Naive thymus-derived CD4-positive, alpha-beta T cell (primary cell): ENCODE measurements around the gene RIMKLA. TPM values are rescaled to one million over a fixed set of nuclear protein-coding genes. Genes with fewer than 3 reads are reported as not detected.

Experiments
- ATAC-seq: fragments of 150-1000 bp; cut with Tn5 transposase; 2 replicates; pipeline ENCODE4 v1.10.0; 2021; ENCODE audit warnings: mild to moderate bottlenecking, moderate library complexity
- CTCF ChIA-PET: fragments of 350-600 bp; sonication (Branson Sonifier 250); formaldehyde crosslinking; loops from one replicate; lab custom pipeline; 2021; ENCODE audit warnings: antibody characterized with exemption; lab: Charles Lee
- POLR2A ChIA-PET: fragments of 350-600 bp; sonication (Branson Sonifier 250); formaldehyde crosslinking; loops from one replicate; lab custom pipeline; 2021; ENCODE audit warnings: antibody characterized with exemption, inconsistent platforms; lab: Charles Lee
- DNase-seq, 9 donors: peaks; one replicate each; pipeline versions ENCODE4 v3.0.0 to v3.0.0-alpha.2; 2020 to 2022; ENCODE audit warnings: mixed read lengths in 1 of 9
- H3K27ac ChIP-seq: one replicate; pipeline ENCODE4 v1.7.0; 2013; ENCODE audit warnings: mild to moderate bottlenecking, low read depth, low read length, moderate library complexity
- H3K27me3 ChIP-seq, 2 donors: one replicate each; pipeline ENCODE4 v1.7.0; 2013; ENCODE audit warnings: low read length in 2 of 2, mild to moderate bottlenecking in 2 of 2, moderate library complexity in 2 of 2; ENCODE audit not compliant: control insufficient read depth in 2 of 2, insufficient read depth in 2 of 2
- H3K36me3 ChIP-seq, 3 experiments: 1 replicate in 2 of 3; 2 replicates in 1 of 3; pipeline ENCODE4 v1.7.0; 2013; ENCODE audit warnings: low read length in 3 of 3, mild to moderate bottlenecking in 3 of 3, moderate library complexity in 1 of 3; ENCODE audit not compliant: insufficient read depth in 3 of 3, control insufficient read depth in 2 of 3
- H3K4me1 ChIP-seq, 2 donors: one replicate each; pipeline ENCODE4 v1.7.0; 2013; ENCODE audit warnings: low read length in 2 of 2, mild to moderate bottlenecking in 2 of 2, moderate library complexity in 1 of 2; ENCODE audit not compliant: control insufficient read depth in 2 of 2, insufficient read depth in 2 of 2
- H3K4me3 ChIP-seq: 2 replicates; pipeline ENCODE4 v1.7.0; 2013; ENCODE audit warnings: mild to moderate bottlenecking, low read length
- H3K9me3 ChIP-seq, 3 experiments: 1 replicate in 2 of 3; 2 replicates in 1 of 3; pipeline ENCODE4 v1.7.0; 2013; ENCODE audit warnings: low read length in 3 of 3; ENCODE audit not compliant: control insufficient read depth in 2 of 3
- H3K27ac Mint-ChIP-seq, 9 donors: one replicate each; pipeline ENCODE4 v1.8.0; 2020 to 2022; ENCODE audit warnings: mixed read lengths in 9 of 9, mild to moderate bottlenecking in 8 of 9, moderate library complexity in 5 of 9, inconsistent platforms in 2 of 9
- H3K27me3 Mint-ChIP-seq, 5 donors: one replicate each; pipeline ENCODE4 v1.8.0; 2021 to 2022; ENCODE audit warnings: mixed read lengths in 5 of 5, mild to moderate bottlenecking in 1 of 5
- H3K36me3 Mint-ChIP-seq, 5 donors: one replicate each; pipeline ENCODE4 v1.8.0; 2020 to 2022; ENCODE audit warnings: mixed read lengths in 5 of 5, mild to moderate bottlenecking in 3 of 5, inconsistent platforms in 1 of 5
- H3K4me1 Mint-ChIP-seq, 7 donors: one replicate each; pipeline ENCODE4 v1.8.0; 2020 to 2022; ENCODE audit warnings: mixed read lengths in 7 of 7, mild to moderate bottlenecking in 3 of 7, inconsistent platforms in 1 of 7
- H3K4me3 Mint-ChIP-seq, 10 donors: one replicate each; pipeline ENCODE4 v1.8.0; 2020 to 2022; ENCODE audit warnings: mild to moderate bottlenecking in 10 of 10, mixed read lengths in 10 of 10, moderate library complexity in 6 of 10, inconsistent platforms in 2 of 10
- H3K9me3 Mint-ChIP-seq, 11 donors: one replicate each; pipeline ENCODE4 v1.8.0; 2020 to 2022; ENCODE audit warnings: mixed read lengths in 11 of 11, mild to moderate bottlenecking in 4 of 11, inconsistent platforms in 1 of 11, moderate library complexity in 1 of 11
- intact Hi-C, 2 donors: fragments of 100-400 bp; cut with micrococcal nuclease; formaldehyde crosslinking; loops; one replicate each; pipeline ENCODE4 v1.15.1; 2023
- polyA plus RNA-seq, 2 donors: library from polyadenylated mRNA; unstranded; fragments of 300-500 nt; fragmentation: Illumina TruSeq; gene quantifications; one replicate each; pipeline ENCODE4 v1.2.3, GENCODE V29; 2021
- total RNA-seq, 6 experiments: library from RNA in 5 of 6; stranded (reverse) in 5 of 6; gene quantifications; 1 replicate in 5 of 6; 2 replicates in 1 of 6; pipeline ENCODE4 v1.2.3 and lab custom pipeline; 2021 to 2026

RIMKLA gene
- total and polyA plus RNA-seq, 7 experiments from 2014 or later = 0.03 to 3.1 (median 0.17) TPM; not detected in 3

GRCh38 chr1:42453386-42453785, 72.8 kb downstream of the RIMKLA start:
- Mint-ChIP-seq H3K27ac (peak overlapping the region in 2 of 9 donors; percentile 5 to 11), H3K4me1 (peaks cover 19 to 29% (median 22%) of the 10 kb centered on the region in 7 donors), H3K27me3 (peaks cover 0 to 4% (median 0%) of the 10 kb centered on the region in 5 donors), H3K36me3 (peaks cover 4 to 11% (median 10%) of the 10 kb centered on the region in 5 donors), H3K9me3 (peaks cover 0 to 1% (median 0%) of the 10 kb centered on the region in 11 donors), H3K4me3 (peak overlapping the region in 1 of 10 donors; percentile 58)
- no peaks in the 10 kb centered on the region for H3K9me3 ChIP-seq
- CTCF ChIA-PET = no interaction called here
- peaks cover 15 to 17% of the 10 kb centered on the region in 2 donors for H3K4me1 ChIP-seq
- no peak overlapping the region for H3K27ac ChIP-seq
- H3K27me3 ChIP-seq = no peaks in the 10 kb centered on the region
- POLR2A ChIA-PET = no interaction called here
- H3K36me3 ChIP-seq = peaks cover 0 to 4% (median 0%) of the 10 kb centered on the region in 3 experiments
- DNase-seq (no peak), ATAC-seq (no peak)
- intact Hi-C loops = loop anchor here (10.0 kb wide), 3 partner anchors 279 to 789 kb away; no protein-coding TSS in a partner anchor
- H3K4me3 ChIP-seq = no peak overlapping the region

- ATAC-seq (no peak), DNase-seq (no peak)
- Histone ChIP-seq H3K4me3 (no peak overlapping the region), H3K9me3 (no peaks in the 10 kb centered on the region), H3K4me1 (peaks cover 17 to 23% of the 10 kb centered on the region in 2 donors), H3K27ac (no peak overlapping the region), H3K36me3 (peaks cover 0 to 4% (median 0%) of the 10 kb centered on the region in 3 experiments), H3K27me3 (no peaks in the 10 kb centered on the region)
- POLR2A ChIA-PET = no interaction called here
- intact Hi-C loops = loop anchor here (10.0 kb wide), 3 partner anchors 280 to 790 kb away; no protein-coding TSS in a partner anchor
- H3K9me3 Mint-ChIP-seq = peaks cover 0 to 1% (median 0%) of the 10 kb centered on the region in 11 donors
- peaks cover 0 to 4% (median 0%) of the 10 kb centered on the region in 5 donors for H3K27me3 Mint-ChIP-seq
- H3K4me3 Mint-ChIP-seq = peak overlapping the region in 6 of 10 donors; percentile 11 to 60 (median 30)
- peaks cover 22 to 37% (median 27%) of the 10 kb centered on the region in 7 donors for H3K4me1 Mint-ChIP-seq
- CTCF ChIA-PET = interaction anchor here (0.6 kb wide), 1 partner anchor 490 kb away, joined by 3 read pairs; no protein-coding TSS in a partner anchor
- peaks cover 4 to 17% (median 11%) of the 10 kb centered on the region in 5 donors for H3K36me3 Mint-ChIP-seq
- H3K27ac Mint-ChIP-seq = peak overlapping the region in 5 of 9 donors; percentile 14 to 98 (median 31)
Measured at GRCh38 chr1:42454403-42454802, 73.8 kb downstream of the RIMKLA start.

DNA sequence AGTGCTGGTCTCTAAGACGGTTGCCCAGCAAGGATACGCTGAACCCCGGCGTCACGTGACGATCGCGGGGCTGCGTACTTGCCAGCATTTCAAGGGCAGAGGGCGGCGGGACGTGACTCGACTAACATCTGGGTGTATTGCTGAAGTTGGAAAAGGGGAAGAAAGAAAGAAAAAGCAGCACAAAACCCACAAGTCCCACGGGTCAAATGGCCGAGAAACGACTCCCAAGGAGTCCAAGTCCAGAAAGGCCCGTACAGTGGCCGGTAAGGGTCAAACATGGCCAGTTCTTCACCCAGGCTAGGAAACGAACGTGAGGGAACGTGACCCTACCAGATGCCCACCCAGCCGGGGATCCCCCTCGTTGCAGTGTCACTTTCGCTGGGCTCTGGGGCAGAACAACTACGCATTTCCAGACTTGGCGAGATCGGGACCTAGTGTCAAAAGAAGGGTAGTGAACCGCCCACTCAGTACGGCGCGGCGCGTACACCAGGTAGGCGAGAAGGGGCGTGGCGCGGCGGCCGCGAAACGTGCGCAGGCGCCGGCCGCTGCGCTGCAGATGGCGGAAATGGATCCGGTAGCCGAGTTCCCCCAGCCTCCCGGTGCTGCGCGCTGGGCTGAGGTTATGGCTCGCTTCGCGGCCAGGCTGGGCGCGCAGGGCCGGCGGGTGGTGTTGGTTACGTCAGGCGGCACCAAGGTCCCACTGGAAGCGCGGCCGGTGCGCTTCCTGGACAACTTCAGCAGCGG, 75.6 kb downstream of the RIMKLA start, which contains the start of the genes PPCS and ZMYND12:
TSS of gene PPCS (plus strand) at position 534 of the 744 bp plus-strand sequence. CDS start at position 557, 23 bp downstream.
TSS of gene ZMYND12 (minus strand) at position 13 of the 744 bp plus-strand sequence. CDS start 25 bp downstream, outside the sequence.
- peaks cover 11 to 31% (median 24%) of the 10 kb centered on the region in 5 donors for H3K36me3 Mint-ChIP-seq
- CTCF ChIA-PET = interaction anchor here (1.0 kb wide), 1 partner anchor 17 kb away, joined by 4 read pairs; no protein-coding TSS in a partner anchor

GRCh38 chr1:42456754-42457089, 76.1 kb downstream of the RIMKLA start:
- Histone ChIP-seq H3K9me3 (no peaks in the 10 kb centered on the region), H3K27me3 (no peaks in the 10 kb centered on the region), H3K27ac (peak overlapping the region; percentile 91), H3K36me3 (peaks cover 0 to 10% (median 6%) of the 10 kb centered on the region in 3 experiments), H3K4me1 (peaks cover 17 to 23% of the 10 kb centered on the region in 2 donors), H3K4me3 (peak overlapping the region; percentile 100)
- intact Hi-C loops = loop anchor here (1.0 to 10.0 kb wide), 14 partner anchors 74 to 1594 kb away; partner anchors contain the start of genes C1orf50 (in 2 of the 2), FOXJ3 (in 2 of the 2), P3H1 (in 2 of the 2) and CITED4 (in 1 of the 2)
- H3K4me3 Mint-ChIP-seq = peak overlapping the region; percentile 85 to 99 (median 96)
- ChIA-PET CTCF (interaction anchor here (1.0 kb wide), 1 partner anchor 16 kb away, joined by 4 read pairs; no protein-coding TSS in a partner anchor), POLR2A (interaction anchor here (0.6 to 2.2 kb wide), 13 partner anchors 11 to 531 kb away, joined by 3 to 17 read pairs (median 5); partner anchors contain the start of genes C1orf50, FOXJ3, P3H1 and PPIH)
- peaks cover 0 to 1% (median 0%) of the 10 kb centered on the region in 11 donors for H3K9me3 Mint-ChIP-seq
- DNase-seq (peak in 2 of 9 donors; percentile 58 to 69), ATAC-seq (peak; percentile 59)
- H3K36me3 Mint-ChIP-seq = peaks cover 11 to 32% (median 24%) of the 10 kb centered on the region in 5 donors
- no peaks in the 10 kb centered on the region for H3K27me3 Mint-ChIP-seq
- H3K4me1 Mint-ChIP-seq = peaks cover 23 to 55% (median 41%) of the 10 kb centered on the region in 7 donors
- peak overlapping the region; percentile 95 to 100 (median 98) for H3K27ac Mint-ChIP-seq

More for the DNA sequence above, 75.6 kb downstream of the RIMKLA start, which contains the start of the genes PPCS and ZMYND12:
- Histone ChIP-seq H3K27ac (peak within 1 kb of the TSS; percentile 91), H3K36me3 (peaks cover 0 to 10% (median 6%) of the 10 kb centered on the region in 3 experiments), H3K27me3 (no peaks in the 10 kb centered on the region), H3K9me3 (no peaks in the 10 kb centered on the region), H3K4me1 (peaks cover 17 to 23% of the 10 kb centered on the region in 2 donors), H3K4me3 (peak within 1 kb of the TSS; percentile 100)
- peak within 1 kb of the TSS; percentile 85 to 99 (median 96) for H3K4me3 Mint-ChIP-seq
- intact Hi-C loops = loop anchor here (1.0 to 10.0 kb wide), 14 partner anchors 74 to 1593 kb away; partner anchors contain the start of genes C1orf50 (in 2 of the 2), FOXJ3 (in 2 of the 2), P3H1 (in 2 of the 2) and CITED4 (in 1 of the 2)
- H3K9me3 Mint-ChIP-seq = peaks cover 0 to 1% (median 0%) of the 10 kb centered on the region in 11 donors
- peaks cover 0 to under 1% (median 0%) of the 10 kb centered on the region in 5 donors for H3K27me3 Mint-ChIP-seq
- ATAC-seq (peak; percentile 95), DNase-seq (peak; percentile 84 to 94 (median 92))
- POLR2A ChIA-PET = interaction anchor here (0.6 to 2.2 kb wide), 10 partner anchors 18 to 516 kb away, joined by 3 to 17 read pairs (median 6); partner anchors contain the start of genes C1orf50, FOXJ3, P3H1 and YBX1
- H3K4me1 Mint-ChIP-seq = peaks cover 23 to 53% (median 40%) of the 10 kb centered on the region in 7 donors
- H3K27ac Mint-ChIP-seq = peak within 1 kb of the TSS; percentile 95 to 100 (median 98)

DNA sequence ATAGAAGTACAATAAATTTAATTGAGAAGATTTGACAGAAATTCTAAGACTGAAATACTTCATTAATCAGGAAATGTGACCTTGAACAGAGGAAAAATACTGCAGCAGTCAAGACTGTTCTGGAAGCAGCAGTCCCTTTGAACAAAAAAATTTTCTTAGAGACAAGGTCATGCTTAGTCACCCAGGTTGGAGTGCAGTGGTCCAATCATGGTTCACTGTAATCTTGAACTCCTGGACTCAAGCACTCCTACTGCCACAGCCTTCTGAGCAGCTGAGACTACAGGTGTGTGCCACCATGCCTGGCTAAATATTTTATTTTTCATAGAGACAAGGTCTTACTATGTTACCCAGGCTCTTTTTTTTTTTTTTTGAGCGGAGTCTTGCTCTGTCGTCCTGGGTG, 80.6 kb downstream of the RIMKLA start:
- intact Hi-C loops = loop anchor here in 1 of 2 donors (5.0 kb wide), 3 partner anchors 386 to 1191 kb away; partner anchors contain the start of genes KDM4A, SLC2A1 and ZNF691
- no peak for ATAC-seq
- no peak for DNase-seq
- no peaks in the 10 kb centered on the region for H3K9me3 Mint-ChIP-seq
- no peak overlapping the region for H3K4me3 Mint-ChIP-seq
- no peaks in the 10 kb centered on the region for H3K9me3 ChIP-seq
- H3K27me3 Mint-ChIP-seq = peaks cover 0 to 16% (median 0%) of the 10 kb centered on the region in 5 donors
- H3K27ac Mint-ChIP-seq = peak overlapping the region in 5 of 9 donors; percentile 54 to 93 (median 67)
- H3K4me3 ChIP-seq = no peak overlapping the region
- POLR2A ChIA-PET = no interaction called here
- CTCF ChIA-PET = no interaction called here
- no peaks in the 10 kb centered on the region for H3K27me3 ChIP-seq
- H3K27ac ChIP-seq = peak overlapping the region; percentile 84
- H3K36me3 ChIP-seq = peaks cover 0 to 10% (median 6%) of the 10 kb centered on the region in 3 experiments
- peaks cover 24 to 30% of the 10 kb centered on the region in 2 donors for H3K4me1 ChIP-seq
- H3K4me1 Mint-ChIP-seq = peaks cover 24 to 69% (median 60%) of the 10 kb centered on the region in 7 donors
- peaks cover 11 to 37% (median 24%) of the 10 kb centered on the region in 5 donors for H3K36me3 Mint-ChIP-seq
